GM19324 (cell line): ENCODE results near the gene CHL1.

Experiments used
- ATAC-seq: cut with Tn5 transposase; IDR thresholded peaks from one replicate; pipeline ENCODE4 v1.9.1; 2021; ENCODE audit warnings: mild to moderate bottlenecking, moderate library complexity; ENCODE audit not compliant: unreplicated experiment, low FRiP score

Gene CHL1

GRCh38 chr3:196311-197148 lies at the start of gene CHL1:
Gene CHL1, plus strand, starts transcription at chr3:196763. Its CDS starts 123,014 bp downstream, at chr3:319777.
- no peak for ATAC-seq

GRCh38 chr3:151614-152189 lies 44.9 kb upstream of the CHL1 start:
- no peak for ATAC-seq

DNA sequence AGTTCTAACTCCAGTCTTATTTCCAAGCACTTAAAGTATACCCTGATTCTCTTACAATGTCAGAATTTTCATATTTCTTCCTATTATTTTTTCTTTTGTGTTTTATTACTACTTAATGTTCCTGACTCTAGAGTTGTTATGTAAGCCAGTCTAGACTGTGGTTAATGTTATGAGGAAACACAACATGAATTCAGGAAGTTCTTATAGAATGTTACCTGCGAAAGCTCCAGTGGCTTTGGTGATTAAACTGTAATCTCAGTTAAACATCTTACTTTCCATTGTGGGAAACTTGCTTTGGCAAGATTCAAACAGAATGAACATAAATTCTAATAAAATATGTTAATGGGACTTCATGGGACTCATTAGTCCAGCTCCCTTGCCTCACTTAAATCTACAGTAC lies 36.6 kb upstream of the CHL1 start:
- no peak for ATAC-seq

GRCh38 chr3:166071-166470 lies 30.5 kb upstream of the CHL1 start:
- ATAC-seq, result no peak

GRCh38 chr3:166799-167198 lies 29.8 kb upstream of the CHL1 start:
- no peak for ATAC-seq

DNA sequence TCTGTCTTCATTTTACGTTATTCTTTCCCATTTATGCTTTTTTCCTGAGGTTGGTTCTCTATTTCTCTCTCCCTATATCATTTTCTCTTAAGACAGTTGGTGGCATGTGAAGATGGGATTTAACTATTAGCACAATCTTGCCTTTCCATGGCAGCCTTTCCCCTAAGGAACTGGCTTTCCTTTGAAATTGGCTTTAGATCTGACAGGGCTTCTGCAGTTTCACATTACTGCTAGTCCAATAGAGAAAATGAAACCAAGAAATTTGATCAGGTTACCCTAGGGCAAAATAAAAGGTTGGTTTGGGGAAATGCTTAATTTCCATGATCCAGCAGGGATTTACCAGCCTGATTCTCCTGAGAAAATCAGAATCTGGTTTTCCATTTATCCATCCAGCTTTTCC lies 22.7 kb upstream of the CHL1 start:
- peak; percentile 87 for ATAC-seq

DNA sequence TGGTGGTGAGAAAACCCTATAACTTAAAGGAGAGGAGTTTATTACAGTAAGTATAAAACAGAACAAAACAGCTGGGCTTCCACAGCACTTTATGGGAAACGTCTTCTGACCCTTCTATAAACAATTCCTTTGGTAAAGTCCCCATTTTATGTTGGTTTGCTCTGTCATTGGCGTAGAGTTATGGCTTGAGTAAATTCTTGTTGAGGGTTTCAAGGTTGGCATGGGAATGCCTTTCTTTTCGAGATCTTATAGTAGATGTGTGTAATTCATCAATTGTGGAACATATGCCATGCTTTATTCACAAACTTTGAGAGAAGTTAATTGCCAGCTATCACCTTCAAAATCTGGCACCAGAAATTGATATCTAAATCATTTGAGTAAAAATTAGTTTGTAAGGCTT lies 11.6 kb upstream of the CHL1 start:
- no peak for ATAC-seq

GRCh38 chr3:192215-192929 lies 4.2 kb upstream of the CHL1 start:
- ATAC-seq, result no peak

GRCh38 chr3:194001-194400 lies 2.6 kb upstream of the CHL1 start:
- no peak for ATAC-seq

DNA sequence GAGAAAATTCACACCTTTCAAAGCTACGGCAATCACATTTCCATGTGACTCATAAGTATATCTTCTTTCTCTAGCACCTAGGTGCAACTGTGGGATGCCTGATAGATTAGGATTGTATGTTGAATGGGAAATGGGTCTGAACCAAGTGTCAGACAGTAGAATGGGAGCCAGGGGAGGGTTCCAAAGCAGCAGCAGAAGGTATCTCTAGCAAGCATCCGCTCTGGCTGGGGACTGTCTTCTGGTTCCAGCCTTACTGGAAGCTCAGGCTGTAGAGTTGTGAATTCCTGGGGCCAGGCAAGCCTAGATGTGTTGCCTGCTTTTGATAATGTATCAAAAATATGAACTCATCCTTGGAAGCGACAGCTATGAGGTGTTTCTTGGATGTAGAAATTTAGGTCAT lies 2.1 kb upstream of the CHL1 start:
- no peak for ATAC-seq

- ATAC-seq, result no peak
Measured at GRCh38 chr3:195666-196065, 897 bp upstream of the CHL1 start.

DNA sequence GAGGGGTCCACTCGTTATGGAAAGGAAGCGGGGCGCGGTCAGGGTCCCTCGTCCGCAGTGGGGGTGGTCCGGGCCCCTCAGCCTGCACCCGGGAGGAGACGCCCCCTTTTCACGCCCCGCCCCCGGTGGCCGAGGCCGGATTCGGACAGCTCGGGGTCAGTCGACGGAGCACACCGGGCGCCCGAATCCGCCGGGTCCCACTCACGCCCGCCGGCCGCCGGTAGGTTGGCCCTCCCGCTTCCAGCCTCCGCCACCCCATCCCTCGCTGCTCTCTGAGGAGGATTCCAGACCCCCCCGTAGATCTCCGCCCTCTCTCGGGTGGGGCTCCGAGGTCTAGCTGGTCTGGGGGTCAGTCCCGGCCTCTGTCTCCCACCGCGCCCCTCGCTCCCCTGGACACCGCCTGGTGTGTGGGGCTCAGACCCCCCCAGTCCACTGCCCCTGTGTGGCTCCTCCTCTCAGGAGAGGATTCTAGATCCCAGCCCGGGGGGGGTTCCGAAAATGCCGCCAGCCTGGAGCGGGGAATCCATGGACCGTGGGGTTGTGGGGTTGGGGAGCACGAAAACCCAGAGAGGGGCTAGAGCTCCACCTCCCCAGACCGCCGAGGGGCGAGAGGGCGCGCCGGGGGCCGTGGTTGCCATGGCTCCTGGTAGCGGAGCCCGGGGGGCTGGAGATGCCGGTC lies 725 bp downstream of the CHL1 start:
- peak; percentile 28 for ATAC-seq

GRCh38 chr3:197828-198491 lies 1.4 kb downstream of the CHL1 start:
- peak; percentile 49 for ATAC-seq

DNA sequence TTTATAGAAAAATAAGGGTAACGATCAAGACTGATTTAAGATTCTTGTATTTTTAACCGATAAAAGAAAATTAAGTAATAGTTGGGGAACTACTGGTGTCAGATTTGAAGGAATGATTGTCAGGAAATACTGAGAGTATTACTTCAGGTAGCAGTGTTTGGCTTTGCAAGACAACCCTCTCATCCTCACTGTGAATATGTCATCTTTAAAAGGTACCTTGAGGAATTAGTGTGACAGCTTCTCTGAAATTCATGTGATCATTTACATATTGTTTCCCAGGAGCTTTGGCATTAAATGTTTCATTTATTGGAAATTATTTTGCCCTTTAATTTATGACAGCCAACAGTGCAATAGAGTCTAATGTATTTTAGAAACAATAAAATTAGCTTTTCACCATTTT lies 3.3 kb downstream of the CHL1 start:
- ATAC-seq, result no peak

- ATAC-seq, result no peak
Measured at GRCh38 chr3:200758-201325, 4.3 kb downstream of the CHL1 start.

GRCh38 chr3:204102-204501 lies 7.5 kb downstream of the CHL1 start:
- ATAC-seq, result no peak

- no peak for ATAC-seq
Measured at GRCh38 chr3:207973-208372, 11.4 kb downstream of the CHL1 start.

GRCh38 chr3:210669-211068 lies 14.1 kb downstream of the CHL1 start:
- ATAC-seq, result no peak

DNA sequence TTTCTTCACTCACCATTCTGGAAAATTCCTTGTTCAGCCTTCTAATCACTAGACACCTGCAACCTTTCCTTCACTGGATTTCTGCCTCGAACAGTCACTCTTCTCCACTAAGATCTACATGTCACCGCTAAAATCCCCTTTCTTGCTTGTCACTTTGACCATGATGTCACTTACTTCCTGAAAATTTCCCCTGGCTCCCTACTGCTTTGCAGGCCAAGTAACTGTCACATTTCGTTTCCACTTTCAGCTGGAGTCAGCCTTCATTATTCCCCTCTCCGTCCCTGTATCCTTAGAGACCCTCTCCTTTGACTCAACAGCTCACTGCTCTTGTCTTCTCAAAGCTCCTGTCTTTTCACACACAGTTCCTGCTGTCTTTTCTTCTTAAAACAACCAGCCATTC lies 15.9 kb downstream of the CHL1 start:
- peak; percentile 72 for ATAC-seq

GRCh38 chr3:217099-217813 lies 20.7 kb downstream of the CHL1 start:
- ATAC-seq, result no peak
